Ovary (tissue), 3 donors: ENCODE results near the gene MTHFD2.

Experiments used
- EP300 ChIP-seq: sonication (generic); formaldehyde crosslinking; IDR thresholded peaks from one replicate; pipeline ENCODE4 v1.6.1; 2017; ENCODE audit warnings: antibody characterized with exemption
- POLR2A ChIP-seq: fragments of 450-650 bp; IDR thresholded peaks from one replicate; pipeline ENCODE4 v1.6.1; 2017; ENCODE audit warnings: antibody characterized with exemption, mild to moderate bottlenecking, moderate library complexity
- TF ChIP-seq, protein P1 (sequence below), 3 donors: fragments of 450-650 bp in 2 of 3; fragments of 200-600 bp in 1 of 3; IDR thresholded peaks; one replicate each; pipeline versions ENCODE4 v1.5.1 to v1.8.0; 2016 to 2022; ENCODE audit warnings: antibody characterized with exemption in 3 of 3, mild to moderate bottlenecking in 1 of 3
- donor health status: DM: no; HTN: no; CAD: no.

DNA sequence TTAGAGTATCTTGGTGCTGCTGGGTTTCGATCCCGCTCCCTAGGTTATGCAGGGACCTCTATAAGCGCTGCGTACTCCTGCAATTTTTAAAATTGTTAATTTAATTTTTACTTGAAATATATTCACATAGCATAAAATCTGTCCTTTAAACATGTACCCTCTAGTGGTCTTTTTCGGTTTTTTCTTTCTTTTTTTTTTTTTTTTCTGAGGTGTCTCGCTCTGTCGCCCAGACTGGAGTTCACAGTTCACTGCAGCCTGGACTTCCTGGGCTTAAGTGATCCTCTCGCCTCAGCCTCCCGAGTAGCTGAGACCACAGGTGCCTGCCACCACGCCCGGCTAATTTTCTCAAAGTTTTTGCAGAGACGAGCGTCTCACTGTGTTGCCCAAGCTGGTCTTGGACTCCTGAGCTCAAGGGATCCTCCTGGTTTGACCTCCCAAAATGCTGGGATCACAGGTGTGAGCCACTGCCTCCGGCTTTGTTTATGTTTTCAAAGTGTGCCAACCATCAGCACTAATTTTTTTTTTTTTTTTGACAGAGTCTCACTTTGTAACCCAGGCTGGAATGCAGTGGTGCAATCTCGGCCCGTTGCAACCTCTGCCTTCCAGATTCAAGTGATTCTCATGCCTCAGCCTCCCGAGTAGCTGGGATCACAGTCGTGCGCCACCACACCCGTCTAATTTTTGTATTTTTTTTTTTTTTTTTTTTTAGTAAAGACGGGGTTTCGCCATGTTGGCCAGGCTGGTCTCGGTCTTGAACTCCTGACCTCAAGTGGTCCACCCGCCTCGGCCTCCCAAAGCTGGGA lies 19.2 kb upstream of the MTHFD2 start:
- TF ChIP-seq EP300 (no peak), POLR2A (no peak)
- TF ChIP-seq, protein P1, sequence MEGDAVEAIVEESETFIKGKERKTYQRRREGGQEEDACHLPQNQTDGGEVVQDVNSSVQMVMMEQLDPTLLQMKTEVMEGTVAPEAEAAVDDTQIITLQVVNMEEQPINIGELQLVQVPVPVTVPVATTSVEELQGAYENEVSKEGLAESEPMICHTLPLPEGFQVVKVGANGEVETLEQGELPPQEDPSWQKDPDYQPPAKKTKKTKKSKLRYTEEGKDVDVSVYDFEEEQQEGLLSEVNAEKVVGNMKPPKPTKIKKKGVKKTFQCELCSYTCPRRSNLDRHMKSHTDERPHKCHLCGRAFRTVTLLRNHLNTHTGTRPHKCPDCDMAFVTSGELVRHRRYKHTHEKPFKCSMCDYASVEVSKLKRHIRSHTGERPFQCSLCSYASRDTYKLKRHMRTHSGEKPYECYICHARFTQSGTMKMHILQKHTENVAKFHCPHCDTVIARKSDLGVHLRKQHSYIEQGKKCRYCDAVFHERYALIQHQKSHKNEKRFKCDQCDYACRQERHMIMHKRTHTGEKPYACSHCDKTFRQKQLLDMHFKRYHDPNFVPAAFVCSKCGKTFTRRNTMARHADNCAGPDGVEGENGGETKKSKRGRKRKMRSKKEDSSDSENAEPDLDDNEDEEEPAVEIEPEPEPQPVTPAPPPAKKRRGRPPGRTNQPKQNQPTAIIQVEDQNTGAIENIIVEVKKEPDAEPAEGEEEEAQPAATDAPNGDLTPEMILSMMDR (IDR thresholded peaks at IDR 0.05), result peak in 1 of 3 donors; percentile 3
